Heart left ventricle (tissue), 13 donors: ENCODE results near the gene CDC34.

Experiments used
- POLR2A ChIP-seq, 2 donors: fragments of 450-650 bp; IDR thresholded peaks; one replicate each; pipeline ENCODE4 v1.6.1; 2017; ENCODE audit warnings: antibody characterized with exemption in 2 of 2, mild to moderate bottlenecking in 2 of 2, moderate library complexity in 2 of 2
- TF ChIP-seq, protein P1 (sequence below), 12 donors: fragments of 200-600 bp; sonication (generic) in 4 of 12; IDR thresholded peaks; one replicate each; pipeline versions ENCODE4 v1.5.0 to v1.8.0; 2018 to 2022; ENCODE audit warnings: antibody characterized with exemption in 12 of 12, mild to moderate bottlenecking in 5 of 12
- donor health status: ischemic (EF 13 %, LVEDD 7.1; RV severe dilation, severe dysfunction).
- donor health status: DM: no; HTN: yes; CAD: no.
- donor health status: DM: no; HTN: no; CAD: no.
- donor health status: ischemic (EF 25% LVEDD 6.9; RV normal size, moderate dysfunction).
- donor health status: ischemic (EF 25% LVEDD 5.7; RV mildly dilated, moderate dysfunction).
- donor health status: ischemic (EF 35%, LVEDD 5.7; RV mildly dilated, moderate dysfunction).
- donor health status: nonischemic (EF 11% LVEDD 7.7; RV severe dilation, severe dysfunction).
- donor health status: DM: yes; HTN: yes; CAD: no.
- donor health status: PGD.
- donor health status: ischemic (EF 29% LVEDD 5.4; RV normal size, mild dysfunction).
- donor health status: nonischemic (EF 23%, LVEDD 6.1; RV moderate dilation, normal function).

DNA sequence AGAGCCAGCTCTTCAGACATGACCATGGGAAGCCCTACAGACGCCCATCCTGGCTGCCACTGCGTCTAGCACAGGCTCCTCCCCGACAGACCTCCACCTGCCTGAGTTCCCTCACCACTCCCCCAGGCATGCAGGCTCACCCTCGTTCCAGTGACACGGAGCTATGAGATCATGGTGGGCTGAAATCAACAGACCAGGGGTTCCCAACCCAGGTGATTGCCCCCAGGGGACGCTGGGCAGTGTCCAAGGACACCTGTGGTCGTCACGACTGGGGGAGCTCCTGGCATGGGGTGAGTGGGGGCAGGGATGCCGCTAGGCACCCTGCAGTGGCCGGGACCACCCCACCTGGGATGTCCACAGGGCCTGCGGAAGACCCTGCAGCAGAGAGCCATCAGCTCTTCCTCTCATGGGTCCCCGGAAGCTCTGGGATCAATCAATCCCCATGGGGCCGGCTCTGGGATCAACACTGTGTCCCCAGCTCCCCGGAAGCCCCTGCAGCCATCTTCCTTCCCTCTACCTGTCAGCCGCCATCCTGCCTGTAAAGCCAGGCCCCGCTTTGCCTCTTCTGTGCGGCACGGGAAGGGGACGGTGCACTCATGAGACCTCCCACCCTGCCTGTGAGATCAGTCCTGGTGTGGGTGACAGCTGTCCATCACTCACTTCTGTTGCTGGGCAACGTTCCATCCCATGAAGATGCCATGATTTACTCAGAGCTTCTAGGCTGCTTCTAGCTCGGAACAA, 48.1 kb upstream of the CDC34 start:
- TF ChIP-seq, protein P1, sequence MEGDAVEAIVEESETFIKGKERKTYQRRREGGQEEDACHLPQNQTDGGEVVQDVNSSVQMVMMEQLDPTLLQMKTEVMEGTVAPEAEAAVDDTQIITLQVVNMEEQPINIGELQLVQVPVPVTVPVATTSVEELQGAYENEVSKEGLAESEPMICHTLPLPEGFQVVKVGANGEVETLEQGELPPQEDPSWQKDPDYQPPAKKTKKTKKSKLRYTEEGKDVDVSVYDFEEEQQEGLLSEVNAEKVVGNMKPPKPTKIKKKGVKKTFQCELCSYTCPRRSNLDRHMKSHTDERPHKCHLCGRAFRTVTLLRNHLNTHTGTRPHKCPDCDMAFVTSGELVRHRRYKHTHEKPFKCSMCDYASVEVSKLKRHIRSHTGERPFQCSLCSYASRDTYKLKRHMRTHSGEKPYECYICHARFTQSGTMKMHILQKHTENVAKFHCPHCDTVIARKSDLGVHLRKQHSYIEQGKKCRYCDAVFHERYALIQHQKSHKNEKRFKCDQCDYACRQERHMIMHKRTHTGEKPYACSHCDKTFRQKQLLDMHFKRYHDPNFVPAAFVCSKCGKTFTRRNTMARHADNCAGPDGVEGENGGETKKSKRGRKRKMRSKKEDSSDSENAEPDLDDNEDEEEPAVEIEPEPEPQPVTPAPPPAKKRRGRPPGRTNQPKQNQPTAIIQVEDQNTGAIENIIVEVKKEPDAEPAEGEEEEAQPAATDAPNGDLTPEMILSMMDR (IDR thresholded peaks at IDR 0.05) = no peak
- TF ChIP-seq POLR2A (IDR thresholded peaks at IDR 0.05) = no peak
